ENCODE measurements around the gene LRP1B. TPM values are rescaled to one million over a fixed set of nuclear protein-coding genes. Genes with fewer than 3 reads are reported as not detected.

The LRP1B gene
- total RNA-seq, 2 donors from 2014 or later, result 0.79 to 1.8 TPM

DNA sequence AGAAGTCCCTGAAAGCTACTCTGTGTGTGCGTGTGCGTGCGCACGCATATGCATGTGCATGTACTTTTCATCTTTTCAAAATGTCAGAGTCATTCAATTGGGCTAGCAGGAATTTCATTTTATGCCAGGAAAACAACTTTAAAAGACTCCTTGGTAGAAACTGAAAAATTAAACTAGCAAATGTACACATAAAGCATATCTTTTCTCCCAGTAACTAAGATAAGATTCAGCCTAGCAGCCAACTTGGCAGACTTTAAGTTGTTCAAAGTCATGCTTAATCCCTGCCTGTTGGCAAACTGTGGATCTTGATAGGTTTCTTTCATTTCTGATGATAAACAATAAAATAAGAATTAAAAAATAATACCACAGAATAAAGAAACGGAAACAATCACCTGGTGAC is 1129.1 kb downstream of the LRP1B start:
- Mint-ChIP-seq H3K27me3 (ENCODE audit: insufficient read depth) (no peaks in the 10 kb centered on the region), H3K9me3 (peaks cover 3% of the 10 kb centered on the region), H3K36me3 (ENCODE audit: low read depth) (peaks cover 2% of the 10 kb centered on the region), H3K27ac (no peak overlapping the region), H3K4me3 (no peak overlapping the region), H3K4me1 (peaks cover 2% of the 10 kb centered on the region)
- DNase-seq, result no peak
- no peak overlapping the region for H3K27ac ChIP-seq (ENCODE audit: low read depth, low read length)
- H3K4me1 ChIP-seq (ENCODE audit: control insufficient read depth, insufficient read depth, low read length), result no peaks in the 10 kb centered on the region
- H3K27me3 ChIP-seq (ENCODE audit: control insufficient read depth, insufficient read depth, low read length, poor library complexity, severe bottlenecking), result no peaks in the 10 kb centered on the region
- TF ChIP-seq CTCF (conservative IDR thresholded peaks at IDR 0.05), result no peak
- no peaks in the 10 kb centered on the region for H3K36me3 ChIP-seq (ENCODE audit: control insufficient read depth, insufficient read depth, low read length)
- H3K9ac ChIP-seq (ENCODE audit: extremely low read depth, low read length, poor library complexity, severe bottlenecking), result no peak overlapping the region
- 95% methylated on average over 4 of the region's 5 CpGs for WGBS, 2 experiments (ENCODE audit: insufficient coverage in 1 of 2, insufficient read length in 1 of 2)
- no peaks in the 10 kb centered on the region for H3K9me3 ChIP-seq (ENCODE audit: control insufficient read depth, low read length)
- H3K4me3 ChIP-seq (ENCODE audit: low read length), result no peak overlapping the region

DNA sequence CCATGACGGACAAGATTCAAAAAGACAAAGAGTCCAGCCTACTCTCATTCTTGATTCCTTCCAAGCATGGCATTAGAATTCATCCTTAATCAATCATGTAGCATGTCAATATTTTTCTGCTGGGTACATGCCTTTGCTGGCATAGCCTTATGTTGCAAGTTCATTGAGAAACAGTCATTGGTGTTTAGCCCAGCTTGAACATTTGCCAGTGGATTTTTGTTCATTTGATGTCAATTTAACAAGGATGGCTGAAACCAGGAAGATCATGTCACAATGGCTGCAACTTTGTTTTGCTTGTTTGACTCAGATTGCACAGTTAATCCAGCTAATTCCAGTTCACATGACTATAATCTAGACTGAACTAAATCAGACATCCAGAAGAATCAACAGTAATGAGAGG is 1132.2 kb downstream of the LRP1B start:
- H3K4me3 Mint-ChIP-seq, result no peak overlapping the region
- no peak overlapping the region for H3K27ac ChIP-seq (ENCODE audit: low read depth, low read length)
- H3K27me3 ChIP-seq (ENCODE audit: control insufficient read depth, insufficient read depth, low read length, poor library complexity, severe bottlenecking), result no peaks in the 10 kb centered on the region
- H3K9me3 Mint-ChIP-seq, result peaks cover 3% of the 10 kb centered on the region
- 94% methylated on average over 1 of the region's 1 CpG; no CpG with 5 or more reads in 1 of the 2 experiments for WGBS, 2 experiments (ENCODE audit: insufficient coverage in 1 of 2, insufficient read length in 1 of 2)
- DNase-seq, result no peak
- no peak overlapping the region for H3K4me3 ChIP-seq (ENCODE audit: low read length)
- H3K4me1 Mint-ChIP-seq, result peaks cover 13% of the 10 kb centered on the region
- no peaks in the 10 kb centered on the region for H3K36me3 ChIP-seq (ENCODE audit: control insufficient read depth, insufficient read depth, low read length)
- H3K27ac Mint-ChIP-seq, result no peak overlapping the region
- peaks cover 4% of the 10 kb centered on the region for H3K4me1 ChIP-seq (ENCODE audit: control insufficient read depth, insufficient read depth, low read length)
- H3K27me3 Mint-ChIP-seq (ENCODE audit: insufficient read depth), result no peaks in the 10 kb centered on the region
- no peak overlapping the region for H3K9ac ChIP-seq (ENCODE audit: extremely low read depth, low read length, poor library complexity, severe bottlenecking)
- TF ChIP-seq CTCF (conservative IDR thresholded peaks at IDR 0.05), result no peak
- H3K9me3 ChIP-seq (ENCODE audit: control insufficient read depth, low read length), result no peaks in the 10 kb centered on the region
- peaks cover 2% of the 10 kb centered on the region for H3K36me3 Mint-ChIP-seq (ENCODE audit: low read depth)

DNA sequence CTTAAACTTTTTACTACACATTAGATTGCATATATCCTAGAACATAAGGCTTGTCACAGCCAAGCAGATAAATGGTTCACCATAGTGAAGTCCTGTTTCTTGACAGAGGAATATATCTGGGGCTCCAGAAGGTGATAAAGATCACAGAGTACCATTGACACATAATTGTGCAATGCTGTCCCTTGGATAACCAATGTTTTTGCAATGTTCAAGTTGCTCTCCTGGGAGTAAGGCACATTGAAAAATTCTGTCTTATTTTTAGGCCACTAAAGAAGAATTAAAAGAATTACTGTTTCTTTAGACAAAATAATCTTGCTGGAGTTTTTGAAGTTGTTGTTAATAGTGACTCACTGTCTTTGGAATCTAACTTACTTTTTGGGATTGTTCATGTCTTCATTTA is 1132.8 kb downstream of the LRP1B start:
- no peak overlapping the region for H3K9ac ChIP-seq (ENCODE audit: extremely low read depth, low read length, poor library complexity, severe bottlenecking)
- H3K9me3 ChIP-seq (ENCODE audit: control insufficient read depth, low read length), result no peaks in the 10 kb centered on the region
- Mint-ChIP-seq H3K9me3 (no peaks in the 10 kb centered on the region), H3K27me3 (ENCODE audit: insufficient read depth) (no peaks in the 10 kb centered on the region), H3K4me1 (peaks cover 13% of the 10 kb centered on the region), H3K27ac (no peak overlapping the region), H3K4me3 (no peak overlapping the region), H3K36me3 (ENCODE audit: low read depth) (no peaks in the 10 kb centered on the region)
- H3K27me3 ChIP-seq (ENCODE audit: control insufficient read depth, insufficient read depth, low read length, poor library complexity, severe bottlenecking), result no peaks in the 10 kb centered on the region
- TF ChIP-seq CTCF (conservative IDR thresholded peaks at IDR 0.05), result no peak
- H3K4me1 ChIP-seq (ENCODE audit: control insufficient read depth, insufficient read depth, low read length), result peaks cover 4% of the 10 kb centered on the region
- H3K36me3 ChIP-seq (ENCODE audit: control insufficient read depth, insufficient read depth, low read length), result no peaks in the 10 kb centered on the region
- DNase-seq, result no peak
- H3K4me3 ChIP-seq (ENCODE audit: low read length), result no peak overlapping the region
- no peak overlapping the region for H3K27ac ChIP-seq (ENCODE audit: low read depth, low read length)
